IPS-15b (cell line): ENCODE data around the gene GLOD5.

Experiments
- H3K27me3 ChIP-seq: one replicate; pipeline ENCODE4 v1.6.1; 2013; ENCODE audit warnings: low read length; ENCODE audit not compliant: control insufficient read depth, insufficient read depth
- H3K36me3 ChIP-seq: one replicate; pipeline ENCODE4 v1.6.1; 2013; ENCODE audit warnings: low read length; ENCODE audit not compliant: control insufficient read depth, insufficient read depth
- H3K4me1 ChIP-seq: one replicate; pipeline ENCODE4 v1.6.1; 2013; ENCODE audit warnings: mild to moderate bottlenecking, low read length; ENCODE audit not compliant: control insufficient read depth, insufficient read depth
- H3K4me3 ChIP-seq: one replicate; pipeline ENCODE4 v1.5.1; 2013; ENCODE audit warnings: low read depth, low read length
- H3K9ac ChIP-seq: one replicate; pipeline ENCODE4 v1.6.1; 2013; ENCODE audit warnings: low read depth, mild to moderate bottlenecking, low read length
- H3K9me3 ChIP-seq: one replicate; pipeline ENCODE4 v1.6.1; 2013; ENCODE audit warnings: mild to moderate bottlenecking, low read length; ENCODE audit not compliant: control insufficient read depth, insufficient read depth

The GLOD5 gene

GRCh38 chrX:48761674-48762471, at the start of gene GLOD5:
GLOD5 (plus strand) TSS chrX:48761747; CDS start chrX:48761791, 44 bp downstream.
- H3K36me3 ChIP-seq = no peaks in the 10 kb centered on the region
- no peak within 1 kb of the TSS for H3K9ac ChIP-seq
- no peak within 1 kb of the TSS for H3K4me3 ChIP-seq
- H3K9me3 ChIP-seq = no peaks in the 10 kb centered on the region
- H3K4me1 ChIP-seq = no peaks in the 10 kb centered on the region
- H3K27me3 ChIP-seq = no peaks in the 10 kb centered on the region

GRCh38 chrX:48711929-48712505, 49.5 kb upstream of the GLOD5 start:
- no peaks in the 10 kb centered on the region for H3K9me3 ChIP-seq
- H3K4me1 ChIP-seq = no peaks in the 10 kb centered on the region
- H3K36me3 ChIP-seq = no peaks in the 10 kb centered on the region
- H3K27me3 ChIP-seq = no peaks in the 10 kb centered on the region
- H3K9ac ChIP-seq = no peak overlapping the region
- H3K4me3 ChIP-seq = no peak overlapping the region

- H3K36me3 ChIP-seq = no peaks in the 10 kb centered on the region
- H3K27me3 ChIP-seq = no peaks in the 10 kb centered on the region
- no peak overlapping the region for H3K9ac ChIP-seq
- no peak overlapping the region for H3K4me3 ChIP-seq
- peaks cover 3% of the 10 kb centered on the region for H3K9me3 ChIP-seq
- no peaks in the 10 kb centered on the region for H3K4me1 ChIP-seq
Measured at GRCh38 chrX:48713847-48714246, 47.7 kb upstream of the GLOD5 start.

- Histone ChIP-seq H3K36me3 (no peaks in the 10 kb centered on the region), H3K9ac (no peak overlapping the region), H3K4me1 (no peaks in the 10 kb centered on the region), H3K4me3 (no peak overlapping the region), H3K9me3 (peaks cover 3% of the 10 kb centered on the region), H3K27me3 (no peaks in the 10 kb centered on the region)
Measured at GRCh38 chrX:48714573-48714972, 47.0 kb upstream of the GLOD5 start.

- Histone ChIP-seq H3K4me1 (no peaks in the 10 kb centered on the region), H3K9me3 (peaks cover 3% of the 10 kb centered on the region), H3K4me3 (no peak overlapping the region), H3K36me3 (no peaks in the 10 kb centered on the region), H3K27me3 (no peaks in the 10 kb centered on the region), H3K9ac (no peak overlapping the region)
Measured at GRCh38 chrX:48715072-48715471, 46.5 kb upstream of the GLOD5 start.

GRCh38 chrX:48715876-48716502, 45.6 kb upstream of the GLOD5 start:
- Histone ChIP-seq H3K27me3 (no peaks in the 10 kb centered on the region), H3K4me1 (no peaks in the 10 kb centered on the region), H3K36me3 (no peaks in the 10 kb centered on the region), H3K9ac (no peak overlapping the region), H3K4me3 (no peak overlapping the region), H3K9me3 (peaks cover 6% of the 10 kb centered on the region)

- no peak overlapping the region for H3K9ac ChIP-seq
- H3K4me1 ChIP-seq = no peaks in the 10 kb centered on the region
- no peak overlapping the region for H3K4me3 ChIP-seq
- H3K9me3 ChIP-seq = peaks cover 6% of the 10 kb centered on the region
- no peaks in the 10 kb centered on the region for H3K36me3 ChIP-seq
- no peaks in the 10 kb centered on the region for H3K27me3 ChIP-seq
Measured at GRCh38 chrX:48719958-48720357, 41.6 kb upstream of the GLOD5 start.

GRCh38 chrX:48720577-48721250, 40.8 kb upstream of the GLOD5 start:
- Histone ChIP-seq H3K9ac (no peak overlapping the region), H3K27me3 (no peaks in the 10 kb centered on the region), H3K36me3 (no peaks in the 10 kb centered on the region), H3K4me3 (no peak overlapping the region), H3K4me1 (no peaks in the 10 kb centered on the region), H3K9me3 (peaks cover 6% of the 10 kb centered on the region)

- peaks cover 6% of the 10 kb centered on the region for H3K9me3 ChIP-seq
Measured at GRCh38 chrX:48721916-48722315, 39.6 kb upstream of the GLOD5 start.

GRCh38 chrX:48726596-48726995, 35.0 kb upstream of the GLOD5 start:
- no peaks in the 10 kb centered on the region for H3K4me1 ChIP-seq
- no peaks in the 10 kb centered on the region for H3K27me3 ChIP-seq
- no peaks in the 10 kb centered on the region for H3K9me3 ChIP-seq

More at GRCh38 chrX:48721916-48722315, 39.6 kb upstream of the GLOD5 start:
- Histone ChIP-seq H3K9ac (no peak overlapping the region), H3K36me3 (no peaks in the 10 kb centered on the region), H3K4me3 (no peak overlapping the region), H3K4me1 (no peaks in the 10 kb centered on the region), H3K27me3 (no peaks in the 10 kb centered on the region)

GRCh38 chrX:48728653-48729052, 32.9 kb upstream of the GLOD5 start:
- no peaks in the 10 kb centered on the region for H3K9me3 ChIP-seq
- no peaks in the 10 kb centered on the region for H3K36me3 ChIP-seq
- H3K4me1 ChIP-seq = no peaks in the 10 kb centered on the region
- H3K27me3 ChIP-seq = no peaks in the 10 kb centered on the region
- H3K9ac ChIP-seq = no peak overlapping the region
- no peak overlapping the region for H3K4me3 ChIP-seq

More at GRCh38 chrX:48726596-48726995, 35.0 kb upstream of the GLOD5 start:
- Histone ChIP-seq H3K4me3 (no peak overlapping the region), H3K9ac (no peak overlapping the region), H3K36me3 (no peaks in the 10 kb centered on the region)
